ENCODE measurements around the gene SHLD1.

DNA sequence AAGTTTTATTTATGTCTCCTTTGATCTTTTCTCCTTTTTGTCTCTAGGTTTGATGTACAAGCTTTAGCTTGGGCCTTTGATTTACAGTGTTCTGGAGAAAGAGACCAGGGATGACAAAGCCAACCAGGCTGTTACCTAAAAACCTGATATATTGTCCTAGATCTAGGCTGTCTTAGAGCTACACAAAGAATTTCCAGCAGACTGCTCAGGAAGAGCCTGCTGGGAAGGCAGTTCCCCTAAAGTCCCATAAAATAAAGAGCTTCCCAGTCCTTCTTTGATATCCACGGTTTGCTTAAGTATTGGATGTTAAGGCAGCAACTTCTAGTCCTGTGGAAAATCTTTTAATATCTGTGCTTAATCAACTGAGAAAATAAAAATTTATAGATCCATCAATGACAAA lies 70.5 kb downstream of the SHLD1 start:
- TF ChIP-seq CTCF (conservative IDR thresholded peaks at IDR 0.05) (no peak), EZH2 (IDR thresholded peaks at IDR 0.05; ENCODE audit: low read depth) (no peak)

All from PC-9 (cell line).